Measurements from ENCODE around the gene STIP1.
A peak's percentile ranks its signal among the peaks of the same experiment; 100 is the strongest.

Gene STIP1

GRCh38 chr11:64220271-64220670 lies 34.3 kb downstream of the STIP1 start:
- no peak overlapping the region for H3K4me3 ChIP-seq (ENCODE audit: insufficient read length, low read depth)
- H3K9me3 ChIP-seq (ENCODE audit: insufficient read depth, low read length), result no peaks in the 10 kb centered on the region
- DNase-seq (ENCODE audit: low read depth, low spot score), result no peak
- H3K9ac ChIP-seq (ENCODE audit: insufficient read length, low read depth), result no peak overlapping the region
- peaks cover 10% of the 10 kb centered on the region for H3K4me1 ChIP-seq (ENCODE audit: insufficient read depth, insufficient read length)
- no peaks in the 10 kb centered on the region for H3K27me3 ChIP-seq (ENCODE audit: insufficient read depth, insufficient read length)
- H3K36me3 ChIP-seq (ENCODE audit: insufficient read depth, insufficient read length, low read length), result peaks cover 56% of the 10 kb centered on the region
- no peak for TF ChIP-seq SUZ12 (IDR thresholded peaks at IDR 0.05; ENCODE audit: extremely low read depth, insufficient read depth, insufficient read length)
- TF ChIP-seq YY1 (IDR thresholded peaks at IDR 0.05; ENCODE audit: insufficient read depth, insufficient read length), result no peak
- no peak for TF ChIP-seq ZNF274 (IDR thresholded peaks at IDR 0.05; ENCODE audit: low read depth, low read length)

- Histone ChIP-seq H3K9me3 (ENCODE audit: insufficient read depth, low read length) (no peaks in the 10 kb centered on the region), H3K27me3 (ENCODE audit: insufficient read depth, insufficient read length) (no peaks in the 10 kb centered on the region), H3K4me1 (ENCODE audit: insufficient read depth, insufficient read length) (peaks cover 15% of the 10 kb centered on the region), H3K4me3 (ENCODE audit: insufficient read length, low read depth) (no peak overlapping the region), H3K36me3 (ENCODE audit: insufficient read depth, insufficient read length, low read length) (peaks cover 54% of the 10 kb centered on the region), H3K9ac (ENCODE audit: insufficient read length, low read depth) (peak overlapping the region; percentile 4)
- DNase-seq (ENCODE audit: low read depth, low spot score), result no peak
- TF ChIP-seq SUZ12 (IDR thresholded peaks at IDR 0.05; ENCODE audit: extremely low read depth, insufficient read depth, insufficient read length) (no peak), YY1 (IDR thresholded peaks at IDR 0.05; ENCODE audit: insufficient read depth, insufficient read length) (no peak), ZNF274 (IDR thresholded peaks at IDR 0.05; ENCODE audit: low read depth, low read length) (no peak)
Observed at GRCh38 chr11:64220798-64221197, 34.8 kb downstream of the STIP1 start.

- Histone ChIP-seq H3K4me1 (ENCODE audit: insufficient read depth, insufficient read length) (peaks cover 26% of the 10 kb centered on the region), H3K36me3 (ENCODE audit: insufficient read depth, insufficient read length, low read length) (peaks cover 54% of the 10 kb centered on the region), H3K27me3 (ENCODE audit: insufficient read depth, insufficient read length) (no peaks in the 10 kb centered on the region), H3K9ac (ENCODE audit: insufficient read length, low read depth) (no peak overlapping the region), H3K4me3 (ENCODE audit: insufficient read length, low read depth) (no peak overlapping the region), H3K9me3 (ENCODE audit: insufficient read depth, low read length) (no peaks in the 10 kb centered on the region)
- no peak for TF ChIP-seq SUZ12 (IDR thresholded peaks at IDR 0.05; ENCODE audit: extremely low read depth, insufficient read depth, insufficient read length)
- TF ChIP-seq ZNF274 (IDR thresholded peaks at IDR 0.05; ENCODE audit: low read depth, low read length), result no peak
- TF ChIP-seq YY1 (IDR thresholded peaks at IDR 0.05; ENCODE audit: insufficient read depth, insufficient read length), result no peak
- no peak for DNase-seq (ENCODE audit: low read depth, low spot score)
Observed at GRCh38 chr11:64222651-64223000, 36.7 kb downstream of the STIP1 start.

- no peaks in the 10 kb centered on the region for H3K27me3 ChIP-seq (ENCODE audit: insufficient read depth, insufficient read length)
- H3K4me3 ChIP-seq (ENCODE audit: insufficient read length, low read depth), result no peak overlapping the region
- peaks cover 26% of the 10 kb centered on the region for H3K4me1 ChIP-seq (ENCODE audit: insufficient read depth, insufficient read length)
- H3K9ac ChIP-seq (ENCODE audit: insufficient read length, low read depth), result no peak overlapping the region
- H3K9me3 ChIP-seq (ENCODE audit: insufficient read depth, low read length), result no peaks in the 10 kb centered on the region
- H3K36me3 ChIP-seq (ENCODE audit: insufficient read depth, insufficient read length, low read length), result peaks cover 54% of the 10 kb centered on the region
- no peak for TF ChIP-seq SUZ12 (IDR thresholded peaks at IDR 0.05; ENCODE audit: extremely low read depth, insufficient read depth, insufficient read length)
- no peak for TF ChIP-seq ZNF274 (IDR thresholded peaks at IDR 0.05; ENCODE audit: low read depth, low read length)
- TF ChIP-seq YY1 (IDR thresholded peaks at IDR 0.05; ENCODE audit: insufficient read depth, insufficient read length), result no peak
- DNase-seq (ENCODE audit: low read depth, low spot score), result no peak
Observed at GRCh38 chr11:64223001-64223651, 37.2 kb downstream of the STIP1 start.

GRCh38 chr11:64224151-64224890 lies 38.4 kb downstream of the STIP1 start:
- H3K36me3 ChIP-seq (ENCODE audit: insufficient read depth, insufficient read length, low read length), result peaks cover 49% of the 10 kb centered on the region

GRCh38 chr11:64224891-64225607 lies 39.1 kb downstream of the STIP1 start:
- Histone ChIP-seq H3K9ac (ENCODE audit: insufficient read length, low read depth) (peak overlapping the region; percentile 94), H3K4me3 (ENCODE audit: insufficient read length, low read depth) (peak overlapping the region; percentile 92), H3K36me3 (ENCODE audit: insufficient read depth, insufficient read length, low read length) (peaks cover 43% of the 10 kb centered on the region), H3K9me3 (ENCODE audit: insufficient read depth, low read length) (no peaks in the 10 kb centered on the region), H3K4me1 (ENCODE audit: insufficient read depth, insufficient read length) (peaks cover 33% of the 10 kb centered on the region), H3K27me3 (ENCODE audit: insufficient read depth, insufficient read length) (no peaks in the 10 kb centered on the region)
- DNase-seq (ENCODE audit: low read depth, low spot score), result no peak
- no peak for TF ChIP-seq SUZ12 (IDR thresholded peaks at IDR 0.05; ENCODE audit: extremely low read depth, insufficient read depth, insufficient read length)
- TF ChIP-seq YY1 (IDR thresholded peaks at IDR 0.05; ENCODE audit: insufficient read depth, insufficient read length), result no peak
- no peak for TF ChIP-seq ZNF274 (IDR thresholded peaks at IDR 0.05; ENCODE audit: low read depth, low read length)

More at GRCh38 chr11:64224151-64224890, 38.4 kb downstream of the STIP1 start:
- no peak for DNase-seq (ENCODE audit: low read depth, low spot score)
- no peak overlapping the region for H3K4me3 ChIP-seq (ENCODE audit: insufficient read length, low read depth)
- TF ChIP-seq YY1 (IDR thresholded peaks at IDR 0.05; ENCODE audit: insufficient read depth, insufficient read length) (no peak), ZNF274 (IDR thresholded peaks at IDR 0.05; ENCODE audit: low read depth, low read length) (no peak), SUZ12 (IDR thresholded peaks at IDR 0.05; ENCODE audit: extremely low read depth, insufficient read depth, insufficient read length) (no peak)
- no peaks in the 10 kb centered on the region for H3K9me3 ChIP-seq (ENCODE audit: insufficient read depth, low read length)
- H3K9ac ChIP-seq (ENCODE audit: insufficient read length, low read depth), result peak overlapping the region; percentile 28
- H3K4me1 ChIP-seq (ENCODE audit: insufficient read depth, insufficient read length), result peaks cover 29% of the 10 kb centered on the region
- H3K27me3 ChIP-seq (ENCODE audit: insufficient read depth, insufficient read length), result no peaks in the 10 kb centered on the region
